Measurements from ENCODE around the gene RFPL4AL1.

GRCh38 chr19:55720214-55720746, 48.6 kb upstream of the RFPL4AL1 start:
- no peak for TF ChIP-seq CTCF (IDR thresholded peaks at IDR 0.05)
- no peak for TF ChIP-seq POLR2A (IDR thresholded peaks at IDR 0.05)
